Right forelimb (tissue), 1 donor: ENCODE data around the gene PAK6.
A peak's percentile ranks its signal among the peaks of the same experiment; 100 is the strongest.

Experiments
- DNase-seq: peaks from one replicate; pipeline ENCODE4 v3.0.0-alpha.2; 2018

Gene PAK6

DNA sequence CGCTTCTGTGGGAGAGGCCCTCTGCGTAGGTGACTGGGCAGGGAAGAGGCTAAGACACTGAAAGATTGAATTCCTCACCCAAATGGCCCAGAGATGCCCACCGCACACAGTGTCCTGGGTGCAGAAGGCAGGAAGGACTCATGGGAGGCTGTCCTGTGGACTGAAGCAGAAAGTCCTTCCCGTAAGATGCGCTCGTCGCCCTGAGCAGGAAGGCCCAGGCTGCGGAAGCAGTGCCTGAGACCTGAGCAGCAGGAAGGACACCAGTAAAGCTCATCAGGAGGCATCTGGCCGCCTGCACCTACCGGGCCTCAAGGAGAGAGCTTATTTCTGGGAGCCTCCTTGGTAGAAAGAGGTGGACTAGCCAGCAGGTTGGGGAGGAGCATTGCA is 3.3 kb downstream of the PAK6 start:
- DNase-seq, result no peak

DNA sequence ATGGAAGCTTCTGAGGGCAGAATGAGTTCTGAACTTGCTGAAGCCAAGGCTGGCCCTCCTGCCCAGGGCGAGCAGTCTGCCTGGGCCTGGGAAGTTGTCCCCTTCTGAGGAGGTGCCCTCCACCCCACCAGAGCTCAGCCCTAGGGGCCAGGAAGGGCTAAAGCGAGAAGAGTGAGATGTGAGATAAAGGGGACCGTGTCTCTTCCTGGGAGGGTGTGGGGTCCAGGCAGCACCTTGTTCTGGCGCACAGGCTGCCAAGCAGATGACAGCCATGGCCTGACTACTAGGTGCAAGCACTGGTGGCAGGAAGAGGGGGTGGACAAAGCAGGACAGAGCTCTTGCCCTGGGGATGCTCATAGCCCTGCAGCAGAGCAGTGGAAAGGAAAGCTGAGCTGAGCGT is 3.7 kb downstream of the PAK6 start:
- DNase-seq, result no peak

DNA sequence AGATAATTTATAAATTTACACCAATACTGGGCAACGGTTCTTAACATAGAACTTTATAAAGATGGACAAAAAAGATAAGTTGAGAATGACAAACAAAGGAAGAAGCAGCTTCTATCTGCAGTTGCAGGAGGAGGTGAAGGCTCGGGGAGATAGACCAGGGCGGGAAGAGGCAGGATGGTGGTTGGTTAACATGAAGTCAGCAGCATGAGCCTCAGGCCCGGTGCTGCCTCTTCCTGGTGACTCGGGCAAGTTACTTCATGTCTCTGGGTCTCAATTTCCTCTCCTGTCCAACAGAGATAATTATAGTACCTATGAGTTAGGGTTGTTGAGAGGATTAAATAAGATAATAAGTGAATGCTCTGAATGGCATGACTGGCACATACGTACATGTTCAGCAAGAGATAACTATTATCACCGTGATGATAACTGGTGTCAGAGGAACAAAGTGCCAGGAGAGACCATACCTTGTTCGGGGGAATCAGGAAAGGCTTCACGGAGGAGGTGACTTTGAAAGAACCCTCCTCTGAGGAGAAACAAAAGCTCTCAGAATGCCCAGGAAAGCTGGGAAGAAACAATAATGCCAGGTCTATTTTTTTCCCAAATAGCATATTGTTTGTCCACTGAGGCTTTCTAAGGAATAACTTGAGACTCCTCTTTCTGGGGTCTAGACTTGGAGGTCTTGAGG is 4.4 kb downstream of the PAK6 start:
- no peak for DNase-seq

DNA sequence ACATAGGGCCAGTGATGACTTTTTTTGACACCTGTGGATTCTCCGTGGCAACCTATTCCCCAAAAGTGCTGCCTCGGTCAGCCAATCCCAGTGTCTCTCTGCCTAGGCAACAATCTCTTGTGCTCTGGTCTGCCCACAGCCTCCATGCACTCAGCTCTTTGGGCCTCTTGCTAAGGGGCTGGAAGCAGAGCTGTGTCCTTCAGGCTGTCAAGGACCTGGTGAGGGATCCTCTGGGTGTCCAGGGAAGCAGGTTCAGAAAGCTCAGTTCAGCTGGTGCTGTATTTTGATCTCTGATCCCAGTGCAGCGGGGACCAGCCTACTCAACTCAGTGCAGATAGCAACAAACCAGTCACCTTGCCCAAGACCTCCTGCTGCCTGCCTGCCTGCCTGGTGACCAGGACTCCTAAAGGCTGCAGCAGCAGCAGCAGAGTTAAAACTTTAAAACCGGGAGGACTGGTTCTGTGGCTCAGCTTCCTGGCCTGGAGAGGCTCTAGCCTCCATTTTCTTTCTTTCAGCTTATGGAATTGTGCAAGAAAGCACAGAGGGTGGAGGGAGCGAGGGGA is 6.2 kb downstream of the PAK6 start:
- DNase-seq, result peak; percentile 24

DNA sequence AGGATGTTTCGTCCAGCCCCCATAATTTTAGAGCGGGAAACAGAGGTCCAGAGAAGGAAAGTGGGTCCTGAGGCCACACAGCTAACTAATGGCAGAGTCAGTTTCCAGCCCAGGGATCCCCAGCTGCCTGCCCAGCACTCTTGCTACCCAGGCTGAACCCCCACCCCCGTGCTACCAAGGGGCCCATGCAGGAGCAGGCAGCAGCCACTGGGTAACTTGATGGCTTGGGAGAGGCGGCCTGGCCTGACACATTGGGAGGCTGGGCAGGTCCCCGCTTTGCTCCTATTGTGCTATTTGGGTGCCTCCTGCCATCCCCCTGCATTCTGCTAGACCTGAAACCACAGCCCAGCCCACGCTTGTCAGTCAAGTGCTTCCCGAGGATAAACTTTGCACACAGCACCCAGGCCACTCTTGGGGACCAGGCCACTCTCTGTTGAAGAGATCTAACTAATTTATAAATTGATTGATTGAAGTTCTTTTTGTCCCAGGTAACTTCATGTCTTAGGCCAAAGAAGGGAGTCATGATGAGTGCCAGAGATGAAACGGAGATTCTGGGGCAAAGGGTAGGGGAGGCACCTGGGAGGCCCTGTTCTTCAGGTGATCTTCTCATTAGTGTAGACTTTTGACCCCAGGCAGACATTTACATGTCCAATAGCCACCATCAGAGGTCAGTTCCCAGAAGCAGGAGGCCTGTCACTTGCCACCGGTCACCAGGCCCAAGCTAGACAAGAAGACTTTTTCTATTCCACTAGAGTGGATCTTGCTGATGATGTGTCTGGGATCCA is 7.0 kb downstream of the PAK6 start:
- peak; percentile 26 for DNase-seq

DNA sequence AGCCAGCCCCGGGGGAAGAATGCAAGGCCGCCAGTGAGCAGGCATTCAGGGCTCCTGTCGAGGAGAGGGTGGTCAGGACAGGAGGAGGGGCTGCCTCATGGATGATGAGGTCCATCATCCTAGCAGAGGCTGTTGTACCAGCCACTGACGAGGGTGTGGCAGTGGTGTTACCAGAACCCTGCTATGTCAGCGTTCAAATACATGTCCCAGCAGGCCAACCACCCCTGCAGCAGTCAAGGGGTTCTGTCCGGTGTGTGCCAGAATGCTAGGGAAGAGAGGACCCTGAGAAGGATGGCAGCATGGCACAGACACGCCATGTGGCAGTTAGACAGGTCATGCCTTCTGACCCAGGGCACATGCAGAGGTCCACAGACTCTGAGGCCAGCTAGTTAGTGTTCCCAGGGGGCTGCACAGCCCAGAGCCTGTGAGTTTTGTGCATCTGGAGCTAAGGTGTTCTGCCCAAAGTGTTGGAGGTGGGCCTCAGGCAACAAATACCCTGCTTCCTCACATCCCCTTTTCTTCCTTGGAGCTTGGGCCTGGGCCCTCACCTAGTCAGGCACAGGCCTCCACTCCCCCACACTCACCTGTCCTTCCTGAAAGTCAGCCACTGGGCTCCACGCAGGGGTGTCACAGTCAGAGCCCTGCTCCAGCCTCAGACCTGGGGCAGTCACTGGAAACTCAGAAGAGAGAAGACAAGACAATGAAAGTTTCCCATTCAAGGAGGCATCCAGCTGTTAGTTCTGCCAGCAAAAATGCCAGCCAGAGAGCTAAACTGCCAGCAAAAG is 7.8 kb downstream of the PAK6 start:
- DNase-seq, result peak; percentile 23

DNA sequence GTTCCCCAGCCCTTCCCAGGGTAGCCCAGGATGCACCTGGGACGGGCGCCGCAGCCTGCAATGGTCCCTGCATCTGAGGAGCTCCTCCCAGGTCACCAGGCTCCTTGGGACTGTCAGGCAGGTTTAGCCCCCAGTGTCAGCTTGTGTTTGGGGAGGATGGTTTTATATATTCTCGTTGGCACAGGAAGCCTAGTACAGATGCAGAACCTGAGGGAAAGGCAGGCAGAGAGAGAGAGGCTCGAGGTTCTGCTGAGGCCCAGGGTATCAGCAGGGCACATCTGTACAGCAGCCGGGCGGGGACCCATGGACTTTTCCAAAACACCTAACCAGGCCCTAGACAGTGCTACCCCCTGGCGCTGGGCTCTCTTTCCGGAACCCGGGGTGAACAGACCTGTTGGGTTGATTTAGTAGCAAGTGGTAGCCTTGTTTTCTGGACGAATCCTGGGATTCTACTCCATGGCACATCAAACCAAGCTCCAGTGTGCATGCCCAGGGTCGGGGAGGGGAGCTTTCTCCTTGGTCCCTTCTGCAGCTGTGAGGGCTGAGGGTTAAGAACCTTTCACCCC is 8.6 kb downstream of the PAK6 start:
- DNase-seq, result peak; percentile 24

DNA sequence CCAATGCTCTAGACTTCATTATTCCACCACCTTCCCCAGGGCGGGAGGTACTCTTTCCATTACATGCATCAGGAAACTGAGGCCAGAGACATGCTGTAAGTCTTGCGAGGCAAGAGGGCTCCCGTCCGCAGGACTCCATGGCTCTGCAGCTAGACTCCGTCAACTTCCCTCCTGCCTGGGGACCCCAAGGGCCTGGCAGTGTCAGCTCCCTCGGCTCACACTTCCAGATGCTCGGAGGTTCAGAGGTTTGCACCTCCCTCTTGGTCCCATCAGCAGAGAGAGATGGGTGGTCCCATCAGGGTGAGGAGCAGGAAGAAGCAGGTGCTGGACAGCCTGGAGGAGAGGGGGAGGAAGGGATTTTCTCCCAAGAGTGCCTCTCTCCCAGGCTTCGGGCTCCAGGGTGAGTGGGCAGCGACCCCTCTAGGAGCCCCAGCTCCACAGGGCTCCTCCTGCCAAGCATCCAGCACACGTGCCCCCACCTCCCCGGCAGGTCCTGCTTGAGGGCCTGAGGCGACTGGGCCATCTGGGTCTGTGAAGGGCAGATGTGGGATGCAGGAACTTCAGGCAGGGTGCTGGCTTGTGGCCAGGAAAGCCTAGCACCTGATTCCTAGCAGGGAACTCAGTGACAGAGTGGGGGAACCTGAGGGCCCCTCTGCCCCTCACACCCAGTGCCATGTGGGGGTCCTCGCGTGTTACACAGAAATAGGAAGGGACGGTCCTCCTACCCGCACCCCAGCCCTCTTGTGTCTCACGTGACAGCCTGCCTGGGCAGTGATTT is 9.3 kb downstream of the PAK6 start:
- DNase-seq, result peak; percentile 27

DNA sequence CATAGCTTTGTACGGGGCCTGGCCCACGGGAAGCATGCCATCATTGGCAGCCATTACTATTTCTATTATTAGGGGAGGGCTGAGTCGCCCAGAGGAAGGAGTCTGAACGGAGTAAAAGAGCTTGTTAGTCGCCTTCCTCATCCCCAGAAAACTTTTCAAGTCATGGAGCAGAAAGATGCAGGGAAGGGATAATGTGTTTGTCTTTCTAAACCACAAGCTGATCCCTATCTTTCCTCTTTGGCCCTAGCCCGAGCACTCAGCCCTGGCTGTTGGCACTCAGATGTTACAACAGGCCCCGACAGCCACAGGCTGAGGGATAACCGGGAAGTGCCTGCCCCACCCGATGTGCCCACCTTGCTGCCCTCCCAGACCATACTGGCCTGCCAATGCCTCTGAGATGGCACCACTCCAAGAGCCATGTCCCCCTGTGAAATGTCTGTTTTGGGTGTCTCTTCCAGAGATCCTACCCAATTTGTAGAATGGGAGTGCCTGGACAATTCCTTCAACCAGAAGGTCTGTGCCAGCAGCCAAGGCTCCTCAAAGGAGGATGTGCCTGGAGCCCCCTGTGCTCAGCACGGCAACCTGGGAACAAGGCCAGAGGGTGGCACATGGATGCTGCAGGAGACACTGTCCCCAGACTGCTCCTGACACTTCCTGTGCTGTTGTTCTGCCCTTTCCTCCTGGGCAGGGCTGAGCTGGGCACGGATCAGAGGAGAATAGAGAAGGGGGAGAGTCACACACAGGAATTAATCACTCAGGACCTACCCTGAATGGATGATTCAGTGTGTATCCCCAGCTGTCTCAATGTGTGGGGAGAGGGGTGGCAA is 10.8 kb downstream of the PAK6 start:
- DNase-seq, result peak; percentile 35

DNA sequence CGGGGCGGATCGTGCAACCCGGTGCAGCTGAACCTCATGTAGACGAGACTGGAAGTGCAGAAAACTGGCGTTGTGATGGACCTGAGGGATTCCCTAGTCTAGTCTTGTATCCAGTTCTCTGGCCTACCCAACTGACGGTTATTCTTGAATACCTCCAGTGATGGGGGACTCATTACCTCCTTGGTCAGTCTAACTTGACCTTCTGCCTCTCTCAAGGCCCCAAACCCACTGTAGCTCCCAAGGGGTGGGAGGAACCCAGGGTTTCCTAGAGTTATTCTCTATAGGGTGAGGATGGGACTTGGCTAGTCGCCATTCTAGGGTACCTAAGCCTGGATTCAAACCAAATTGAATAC is 11.4 kb downstream of the PAK6 start:
- DNase-seq, result peak; percentile 10

DNA sequence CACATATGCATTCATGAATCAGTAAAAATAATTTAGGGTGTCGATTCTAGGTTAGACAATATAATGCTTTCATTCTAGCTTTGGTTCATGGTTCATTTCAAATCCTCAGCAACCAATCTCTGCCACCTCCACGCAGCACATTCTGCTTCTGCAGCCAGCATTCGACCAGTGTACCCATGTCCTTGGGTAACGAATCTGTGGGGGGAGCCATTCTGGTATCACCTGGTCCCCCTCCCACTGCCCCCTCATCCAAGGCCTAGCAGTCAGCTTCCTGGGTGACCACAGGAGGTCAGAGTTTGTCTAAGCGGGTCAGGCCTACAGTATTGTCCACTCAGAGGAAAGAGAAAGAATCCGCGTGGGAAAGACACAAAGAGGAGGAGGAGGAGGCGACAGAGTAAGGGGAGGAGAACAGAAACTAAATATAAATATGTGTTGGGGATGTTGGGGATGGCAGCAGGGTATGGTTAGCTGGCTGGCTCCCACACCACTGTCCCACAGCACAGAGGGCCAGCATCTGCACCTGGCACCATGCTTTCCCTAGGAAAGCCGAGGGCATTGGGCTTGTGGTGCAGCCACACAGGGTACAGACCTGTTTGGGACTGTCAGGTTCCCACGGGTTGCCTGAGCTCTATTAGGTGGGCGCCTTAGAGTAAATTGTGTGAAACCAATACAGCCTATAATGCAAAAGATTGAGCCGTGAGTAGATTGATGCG is 12.1 kb downstream of the PAK6 start:
- peak; percentile 20 for DNase-seq

DNA sequence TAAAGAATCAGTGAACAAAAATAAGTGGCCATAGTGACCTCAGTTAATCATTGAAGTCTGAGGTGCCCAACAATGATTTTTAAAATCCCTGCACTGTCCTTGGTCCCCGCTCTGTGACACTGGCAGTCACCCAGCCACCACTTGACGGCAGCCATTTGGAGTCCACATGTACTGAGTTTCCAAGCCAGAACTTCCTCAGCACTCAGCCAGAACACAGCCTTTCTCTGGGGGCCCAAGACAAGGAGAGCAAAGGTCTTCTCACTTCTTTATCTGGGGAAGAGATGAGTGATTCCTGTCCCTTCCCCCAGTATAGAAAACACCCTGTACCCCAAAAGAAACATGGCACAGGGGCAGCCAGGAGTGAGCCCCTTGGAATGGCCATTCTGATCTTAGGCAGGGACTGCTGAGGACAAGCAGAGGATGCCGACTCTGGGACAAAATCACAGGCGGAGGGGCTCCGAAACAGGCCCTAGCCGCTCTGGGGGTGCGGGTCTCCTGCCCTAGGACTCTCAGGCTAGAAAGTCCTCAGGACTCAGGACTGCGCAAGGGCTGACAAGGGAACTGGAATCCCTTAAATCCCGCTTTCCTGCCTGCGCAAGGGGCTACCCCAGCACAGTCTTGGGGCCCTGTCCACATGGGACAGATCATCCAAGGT is 12.8 kb downstream of the PAK6 start:
- DNase-seq, result no peak

DNA sequence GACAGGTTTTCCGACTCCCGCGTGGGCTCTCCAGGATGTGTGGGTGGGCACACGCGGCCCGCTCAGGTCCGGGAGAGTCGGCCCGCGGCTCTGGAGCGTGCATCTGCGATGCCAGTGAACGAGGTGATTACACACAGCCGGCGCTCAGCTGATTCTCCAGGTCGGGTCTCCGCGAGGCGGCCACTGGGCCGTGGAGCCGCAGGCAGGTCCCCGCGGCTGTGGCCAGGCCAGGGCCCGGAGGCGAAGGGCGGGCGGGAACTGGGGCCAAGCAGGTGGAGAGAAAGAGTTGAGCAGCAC is 13.2 kb downstream of the PAK6 start:
- no peak for DNase-seq

DNA sequence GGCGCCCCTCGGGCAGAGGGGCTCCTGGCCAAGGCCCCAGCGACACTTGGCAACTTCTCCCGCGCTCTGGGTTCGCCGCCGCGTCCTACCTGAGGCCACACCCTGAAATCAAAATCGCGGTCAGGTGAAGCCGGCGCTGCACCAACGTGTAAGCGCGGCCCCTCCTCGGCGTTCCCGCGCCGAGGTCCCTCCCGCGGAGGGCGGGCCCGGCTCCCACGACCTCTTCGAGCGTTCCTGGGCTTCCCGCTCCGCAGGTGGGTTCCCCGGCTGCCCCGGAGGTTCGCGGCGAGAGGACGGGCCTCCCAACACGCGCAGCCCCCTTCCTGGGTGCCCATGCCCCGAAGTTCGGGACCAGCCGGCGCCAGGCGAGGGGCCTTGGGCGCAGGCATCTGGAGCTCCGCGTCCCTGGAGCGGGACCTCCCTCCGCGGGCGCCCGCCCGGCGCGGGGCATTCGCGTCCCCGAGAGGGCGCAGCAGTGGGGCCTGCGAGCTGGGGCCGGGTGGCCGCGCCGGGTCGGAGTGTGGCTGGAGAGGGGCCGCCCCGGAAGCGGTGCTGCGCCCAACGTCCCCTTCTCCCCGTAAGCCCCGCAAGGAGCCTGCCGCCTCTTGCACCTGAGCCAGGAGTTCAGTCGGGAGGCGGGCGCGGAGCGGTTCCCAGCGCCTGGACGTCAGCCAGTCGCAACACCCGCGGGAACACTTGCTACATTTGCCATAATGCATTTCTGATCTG is 13.7 kb downstream of the PAK6 start:
- DNase-seq, result no peak

DNA sequence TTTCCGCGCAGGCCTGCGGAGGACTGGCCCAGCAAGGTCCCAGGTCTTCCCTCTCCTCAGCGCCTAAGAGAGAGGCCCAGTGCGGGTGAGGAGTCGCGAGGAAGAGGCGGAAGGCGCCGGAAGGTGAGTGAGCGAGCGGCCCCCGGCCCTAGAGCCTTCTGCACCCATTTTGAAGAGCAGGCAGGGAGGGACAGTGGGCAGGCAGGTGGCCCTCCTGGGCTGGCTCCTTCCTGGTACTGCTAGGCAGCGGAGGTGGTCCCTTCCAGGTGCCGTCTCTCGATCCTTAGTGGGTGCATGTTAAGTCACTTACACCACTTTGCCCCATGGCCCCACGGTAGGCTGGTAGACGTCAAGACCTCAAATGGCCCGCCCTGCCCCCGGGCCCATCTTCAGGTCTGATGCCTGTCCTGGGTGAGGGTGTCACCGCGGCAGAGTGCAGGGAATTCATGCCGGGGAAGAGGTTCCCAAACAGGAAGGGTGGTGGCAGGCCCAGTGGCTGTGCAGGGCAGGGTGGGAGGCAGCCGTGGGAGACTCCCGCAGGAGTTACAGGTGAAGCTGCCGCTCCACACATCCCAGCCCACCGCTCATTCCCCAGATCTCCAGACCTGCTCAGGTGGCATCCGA is 14.4 kb downstream of the PAK6 start:
- DNase-seq, result no peak

DNA sequence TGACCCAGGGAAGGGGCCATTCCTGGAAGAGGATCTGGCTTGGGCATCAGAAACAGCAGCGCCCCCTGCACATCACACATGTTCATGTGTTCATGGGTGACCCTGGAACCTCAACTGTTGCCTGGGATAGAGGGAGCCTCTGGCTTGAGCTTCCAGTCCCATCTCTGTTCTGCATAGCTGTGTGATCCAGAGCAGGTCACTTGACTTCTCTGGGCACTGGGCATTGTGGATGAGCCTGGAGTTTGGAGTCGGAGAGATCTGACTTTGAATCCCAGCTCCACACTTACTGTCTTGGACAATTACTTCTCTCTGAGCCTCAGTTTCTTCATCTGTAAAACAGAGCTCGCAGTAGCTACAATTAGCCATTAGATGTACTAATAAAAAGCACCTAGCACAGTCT is 15.6 kb downstream of the PAK6 start:
- no peak for DNase-seq

DNA sequence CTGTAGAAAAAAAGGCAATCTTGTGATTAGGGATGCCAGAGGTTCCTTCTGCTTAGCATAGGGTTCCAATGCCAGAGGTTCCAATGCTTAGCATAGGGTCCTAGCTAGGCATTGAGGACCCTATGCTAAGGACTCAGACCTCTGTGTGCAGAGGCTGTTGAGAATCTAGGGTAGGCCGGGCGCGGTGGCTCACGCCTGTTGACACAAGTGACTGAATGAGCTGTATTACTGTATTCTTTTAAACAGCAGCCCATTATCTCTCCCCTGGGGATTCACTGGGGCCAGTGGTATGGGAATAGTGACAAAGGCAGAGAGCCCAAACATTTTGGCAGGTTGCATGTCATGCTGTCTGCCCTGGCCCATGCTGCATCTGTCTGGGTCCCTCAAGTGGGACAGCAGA is 16.2 kb downstream of the PAK6 start:
- no peak for DNase-seq

DNA sequence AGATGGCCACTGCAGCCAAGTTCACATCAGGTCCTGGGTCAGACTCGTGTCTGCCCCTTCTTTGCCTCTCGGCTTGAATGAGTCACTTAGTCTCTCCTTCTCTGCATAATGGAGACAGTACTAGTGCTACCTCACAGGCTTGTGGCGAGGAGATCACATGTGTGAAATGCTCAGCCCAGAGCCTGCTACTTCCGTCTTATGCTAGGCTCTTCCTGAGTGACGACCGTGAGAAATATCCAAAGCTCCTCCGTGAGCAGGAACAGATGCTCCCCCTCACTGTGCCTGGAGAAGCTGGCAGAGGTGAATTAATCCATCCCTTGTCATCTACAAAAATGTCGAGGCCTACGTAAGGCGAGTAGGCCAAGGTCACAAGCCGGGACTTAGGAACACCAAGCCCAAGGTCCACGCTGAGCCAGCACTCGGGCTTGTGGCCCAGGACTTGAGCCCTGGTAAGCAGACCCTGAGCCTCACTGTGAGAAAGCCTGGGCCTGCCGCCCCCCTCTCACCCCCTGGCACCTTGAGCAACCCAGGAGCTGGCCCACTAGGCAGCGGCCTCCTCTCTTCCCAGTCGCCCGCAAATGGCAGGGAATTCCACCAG is 17.9 kb downstream of the PAK6 start:
- DNase-seq, result no peak
